Upper lobe of left lung (tissue), 6 donors: Measurements from ENCODE around the gene BCL2L14. TPM values are rescaled to one million over a fixed set of nuclear protein-coding genes. Genes with fewer than 3 reads are reported as not detected.
A peak's percentile ranks its signal among the peaks of the same experiment; 100 is the strongest.

Experiments used
- ATAC-seq, 2 donors: fragments of 200-7000 bp; cut with Tn5 transposase; one replicate each; pipeline ENCODE4 v1.9.1; 2022; ENCODE audit warnings: mild to moderate bottlenecking in 2 of 2, moderate library complexity in 2 of 2; ENCODE audit not compliant: low FRiP score in 2 of 2
- DNase-seq, 2 donors: peaks; one replicate each; pipeline ENCODE4 v3.0.0-alpha.2; 2019 to 2020
- H3K27ac ChIP-seq, 4 donors: fragments of 200-600 bp; sonication (generic); one replicate each; pipeline ENCODE4 v1.5.1; 2016 to 2019
- H3K27me3 ChIP-seq, 4 donors: fragments of 200-600 bp; sonication (generic); one replicate each; pipeline ENCODE4 v1.5.1; 2017 to 2019
- H3K36me3 ChIP-seq, 4 donors: fragments of 200-600 bp; sonication (generic); one replicate each; pipeline ENCODE4 v1.5.1; 2016 to 2019
- H3K4me1 ChIP-seq, 4 donors: fragments of 200-600 bp; sonication (generic); one replicate each; pipeline ENCODE4 v1.5.1; 2018 to 2019
- H3K4me3 ChIP-seq, 4 donors: fragments of 200-600 bp; sonication (generic); one replicate each; pipeline ENCODE4 v1.5.1; 2017 to 2019; ENCODE audit warnings: mild to moderate bottlenecking in 2 of 4, moderate library complexity in 1 of 4
- H3K9me3 ChIP-seq, 4 donors: fragments of 200-600 bp; sonication (generic); one replicate each; pipeline ENCODE4 v1.5.1; 2018 to 2019
- CTCF ChIP-seq, 6 experiments: fragments of 450-650 bp in 4 of 6; fragments of 200-600 bp in 2 of 6; sonication (generic) in 2 of 6; IDR thresholded peaks; one replicate each; pipeline ENCODE4 v1.5.1; 2016 to 2019; ENCODE audit warnings: antibody characterized with exemption in 6 of 6
- EP300 ChIP-seq, 4 donors: sonication (generic); formaldehyde crosslinking; IDR thresholded peaks; one replicate each; pipeline ENCODE4 v1.5.1; 2017; ENCODE audit warnings: antibody characterized with exemption in 4 of 4, control low read depth in 2 of 4
- POLR2A ChIP-seq, 4 donors: fragments of 450-650 bp; IDR thresholded peaks; one replicate each; pipeline ENCODE4 v1.5.1; 2016 to 2017; ENCODE audit warnings: antibody characterized with exemption in 4 of 4, mild to moderate bottlenecking in 2 of 4
- POLR2AphosphoS5 ChIP-seq, 2 donors: sonication (generic); formaldehyde crosslinking; IDR thresholded peaks; one replicate each; pipeline ENCODE4 v1.5.1; 2017; ENCODE audit warnings: antibody characterized with exemption in 2 of 2
- WGBS, 2 donors: methylation state at CpG; one replicate each; pipeline ENCODE4 v1.1.5; 2017 to 2018; 5-methylcytosine and 5-hydroxymethylcytosine counted together
- total RNA-seq, 6 donors: library from RNA; depleted of rRNA in 4 of 6; stranded (reverse); fragments of >200 nt in 4 of 6; gene quantifications; one replicate each; pipeline versions ENCODE4 v1.1.0 to v1.2.1, GENCODE V29; 2016 to 2021
- donor health status: DM: no; HTN: no; CAD: no; lungs with moderate emphysema.
- donor health status: DM: no; HTN: yes; CAD: no; lungs with severe emphysema.

The BCL2L14 gene
- total RNA-seq, 6 donors from 2014 or later: 0.57 to 4.6 (median 1.8) TPM; not detected in 1

GRCh38 chr12:12032851-12033797 is 37.6 kb upstream of the BCL2L14 start:
- Histone ChIP-seq H3K27me3 (no peaks in the 10 kb centered on the region), H3K27ac (peak overlapping the region; percentile 33 to 80 (median 45)), H3K36me3 (no peaks in the 10 kb centered on the region), H3K9me3 (no peaks in the 10 kb centered on the region), H3K4me3 (peak overlapping the region in 3 of 4 donors; percentile 30 to 50 (median 49)), H3K4me1 (peaks cover 4 to 11% (median 7%) of the 10 kb centered on the region in 4 donors)
- DNase-seq: peak in 1 of 2 donors; percentile 67
- peak; percentile 83 to 94 for ATAC-seq
- 2 to 3% methylated on average over 27 of the region's 27 CpGs for WGBS, 2 donors
- TF ChIP-seq EP300 (IDR thresholded peaks at IDR 0.05): no peak
- TF ChIP-seq CTCF (IDR thresholded peaks at IDR 0.05): peak; percentile 72 to 87 (median 85)

- no peaks in the 10 kb centered on the region for H3K36me3 ChIP-seq
- H3K27ac ChIP-seq: no peak overlapping the region
- H3K9me3 ChIP-seq: no peaks in the 10 kb centered on the region
- peaks cover 4 to 11% (median 7%) of the 10 kb centered on the region in 4 donors for H3K4me1 ChIP-seq
- DNase-seq (no peak), ATAC-seq (no peak)
- H3K27me3 ChIP-seq: no peaks in the 10 kb centered on the region
- TF ChIP-seq POLR2A (IDR thresholded peaks at IDR 0.05): no peak
- no peak for TF ChIP-seq CTCF (IDR thresholded peaks at IDR 0.05)
- no peak for TF ChIP-seq EP300 (IDR thresholded peaks at IDR 0.05)
- TF ChIP-seq POLR2AphosphoS5 (IDR thresholded peaks at IDR 0.05): no peak
- H3K4me3 ChIP-seq: no peak overlapping the region
- 27 to 52% methylated on average over 5 of the region's 5 CpGs for WGBS, 2 donors
Observed at GRCh38 chr12:12033824-12034223, 36.9 kb upstream of the BCL2L14 start.

GRCh38 chr12:12034344-12034743 is 36.4 kb upstream of the BCL2L14 start:
- Histone ChIP-seq H3K4me1 (peaks cover 4 to 11% (median 7%) of the 10 kb centered on the region in 4 donors), H3K36me3 (no peaks in the 10 kb centered on the region), H3K9me3 (no peaks in the 10 kb centered on the region), H3K27me3 (no peaks in the 10 kb centered on the region), H3K4me3 (no peak overlapping the region), H3K27ac (no peak overlapping the region)
- no peak for ATAC-seq
- no peak for DNase-seq
- 87 to 88% methylated on average over 3 of the region's 3 CpGs for WGBS, 2 donors
- TF ChIP-seq EP300 (IDR thresholded peaks at IDR 0.05) (no peak), CTCF (IDR thresholded peaks at IDR 0.05) (no peak), POLR2AphosphoS5 (IDR thresholded peaks at IDR 0.05) (no peak), POLR2A (IDR thresholded peaks at IDR 0.05) (no peak)

- Histone ChIP-seq H3K27ac (no peak overlapping the region), H3K36me3 (no peaks in the 10 kb centered on the region), H3K27me3 (no peaks in the 10 kb centered on the region), H3K9me3 (no peaks in the 10 kb centered on the region), H3K4me1 (peaks cover 4 to 11% (median 7%) of the 10 kb centered on the region in 4 donors), H3K4me3 (no peak overlapping the region)
- ATAC-seq (no peak), DNase-seq (no peak)
- TF ChIP-seq POLR2AphosphoS5 (IDR thresholded peaks at IDR 0.05): no peak
- TF ChIP-seq POLR2A (IDR thresholded peaks at IDR 0.05): no peak
- no peak for TF ChIP-seq EP300 (IDR thresholded peaks at IDR 0.05)
- no peak for TF ChIP-seq CTCF (IDR thresholded peaks at IDR 0.05)
- 75 to 88% methylated on average over 1 of the region's 1 CpG for WGBS, 2 donors
Observed at GRCh38 chr12:12035229-12035628, 35.5 kb upstream of the BCL2L14 start.
